CD4-positive, CD25-positive, alpha-beta regulatory T cell (primary cell): ENCODE data around the gene WDR76. TPM values are rescaled to one million over a fixed set of nuclear protein-coding genes. Genes with fewer than 3 reads are reported as not detected.
A peak's percentile ranks its signal among the peaks of the same experiment; 100 is the strongest.

Experiments
- ATAC-seq, 2 donors: fragments of 150-1000 bp; cut with Tn5 transposase; one replicate each; pipeline ENCODE4 v1.10.0; 2021; ENCODE audit warnings: low read depth in 2 of 2, moderate number of reproducible peaks in 2 of 2, moderate library complexity in 1 of 2
- DNase-seq, 3 donors: peaks; one replicate each; pipeline versions ENCODE4 v3.0.0 to v3.0.0-alpha.2; 2012 to 2022; ENCODE audit warnings: mixed read lengths in 1 of 3
- H3K27ac ChIP-seq: one replicate; pipeline ENCODE4 v1.7.0; 2013; ENCODE audit warnings: mild to moderate bottlenecking, low read length; ENCODE audit not compliant: insufficient read depth, poor library complexity, severe bottlenecking
- H3K27me3 ChIP-seq: one replicate; pipeline ENCODE4 v1.7.0; 2013; ENCODE audit warnings: low read length; ENCODE audit not compliant: control insufficient read depth, insufficient read depth
- H3K36me3 ChIP-seq: one replicate; pipeline ENCODE4 v1.7.0; 2013; ENCODE audit warnings: mild to moderate bottlenecking, low read length, moderate library complexity; ENCODE audit not compliant: control insufficient read depth, insufficient read depth
- H3K4me1 ChIP-seq: 2 replicates; pipeline ENCODE4 v1.7.0; 2013; ENCODE audit warnings: mild to moderate bottlenecking, low read length; ENCODE audit not compliant: insufficient read depth, control insufficient read depth, poor library complexity, severe bottlenecking
- H3K4me3 ChIP-seq: one replicate; pipeline ENCODE4 v1.7.0; 2013; ENCODE audit warnings: low read depth, mild to moderate bottlenecking, low read length, moderate library complexity
- H3K9me3 ChIP-seq, 2 experiments: 1 replicate in 1 of 2; 2 replicates in 1 of 2; pipeline ENCODE4 v1.7.0; 2013; ENCODE audit warnings: low read length in 2 of 2, mild to moderate bottlenecking in 1 of 2, moderate library complexity in 1 of 2; ENCODE audit not compliant: control insufficient read depth in 2 of 2
- H3K27ac Mint-ChIP-seq, 3 donors: one replicate each; pipeline ENCODE4 v1.8.0; 2020 to 2022; ENCODE audit warnings: mild to moderate bottlenecking in 3 of 3, mixed read lengths in 3 of 3, moderate library complexity in 2 of 3
- H3K27me3 Mint-ChIP-seq: one replicate; pipeline ENCODE4 v1.8.0; 2022; ENCODE audit warnings: mild to moderate bottlenecking, mixed read lengths
- H3K36me3 Mint-ChIP-seq: one replicate; pipeline ENCODE4 v1.8.0; 2020; ENCODE audit warnings: mixed read lengths
- H3K4me1 Mint-ChIP-seq, 4 donors: one replicate each; pipeline ENCODE4 v1.8.0; 2020 to 2022; ENCODE audit warnings: mixed read lengths in 4 of 4, mild to moderate bottlenecking in 1 of 4
- H3K4me3 Mint-ChIP-seq, 4 donors: one replicate each; pipeline ENCODE4 v1.8.0; 2020 to 2022; ENCODE audit warnings: mild to moderate bottlenecking in 4 of 4, mixed read lengths in 4 of 4, moderate library complexity in 3 of 4
- H3K9me3 Mint-ChIP-seq, 7 donors: one replicate each; pipeline ENCODE4 v1.8.0; 2020 to 2022; ENCODE audit warnings: mixed read lengths in 7 of 7, mild to moderate bottlenecking in 3 of 7, moderate library complexity in 2 of 7
- polyA plus RNA-seq, 4 donors: library from polyadenylated mRNA; unstranded; fragments of 300-500 nt; fragmentation: Illumina TruSeq; gene quantifications; one replicate each; pipeline ENCODE4 v1.2.3, GENCODE V29; 2021
- total RNA-seq: library from RNA; stranded (reverse); gene quantifications from one replicate; pipeline ENCODE4 v1.2.3, GENCODE V29; 2022

The WDR76 gene
- total and polyA plus RNA-seq, 5 donors from 2014 or later, result 12.1 to 14.1 (median 12.4) TPM

GRCh38 chr15:43880406-43881194 is 53.8 kb downstream of the WDR76 start:
- Histone ChIP-seq H3K36me3 (no peaks in the 10 kb centered on the region), H3K4me3 (no peak overlapping the region), H3K27me3 (no peaks in the 10 kb centered on the region), H3K4me1 (no peaks in the 10 kb centered on the region), H3K9me3 (no peaks in the 10 kb centered on the region), H3K27ac (no peak overlapping the region)
- no peaks in the 10 kb centered on the region for H3K9me3 Mint-ChIP-seq
- H3K27ac Mint-ChIP-seq, result no peak overlapping the region
- no peaks in the 10 kb centered on the region for H3K27me3 Mint-ChIP-seq
- H3K36me3 Mint-ChIP-seq, result peaks cover 10% of the 10 kb centered on the region
- no peak overlapping the region for H3K4me3 Mint-ChIP-seq
- H3K4me1 Mint-ChIP-seq, result no peaks in the 10 kb centered on the region
- no peak for ATAC-seq
- DNase-seq, result no peak

- DNase-seq, result no peak
- no peaks in the 10 kb centered on the region for H3K4me1 ChIP-seq
- Mint-ChIP-seq H3K9me3 (no peaks in the 10 kb centered on the region), H3K27me3 (no peaks in the 10 kb centered on the region), H3K27ac (no peak overlapping the region), H3K4me1 (no peaks in the 10 kb centered on the region), H3K36me3 (peaks cover 10% of the 10 kb centered on the region), H3K4me3 (no peak overlapping the region)
- no peaks in the 10 kb centered on the region for H3K27me3 ChIP-seq
- ATAC-seq, result no peak
- no peaks in the 10 kb centered on the region for H3K36me3 ChIP-seq
- no peaks in the 10 kb centered on the region for H3K9me3 ChIP-seq
- H3K27ac ChIP-seq, result no peak overlapping the region
- no peak overlapping the region for H3K4me3 ChIP-seq
Observed at GRCh38 chr15:43881245-43881644, 54.4 kb downstream of the WDR76 start.

GRCh38 chr15:43881944-43882343 is 55.1 kb downstream of the WDR76 start:
- Mint-ChIP-seq H3K9me3 (no peaks in the 10 kb centered on the region), H3K4me1 (no peaks in the 10 kb centered on the region), H3K4me3 (no peak overlapping the region), H3K27ac (peak overlapping the region in 1 of 3 donors; percentile 4), H3K27me3 (no peaks in the 10 kb centered on the region), H3K36me3 (peaks cover 10% of the 10 kb centered on the region)
- Histone ChIP-seq H3K4me3 (no peak overlapping the region), H3K4me1 (no peaks in the 10 kb centered on the region), H3K9me3 (no peaks in the 10 kb centered on the region), H3K27ac (no peak overlapping the region), H3K27me3 (no peaks in the 10 kb centered on the region), H3K36me3 (no peaks in the 10 kb centered on the region)
- no peak for ATAC-seq
- peak in 1 of 3 donors; percentile 7 for DNase-seq

DNA sequence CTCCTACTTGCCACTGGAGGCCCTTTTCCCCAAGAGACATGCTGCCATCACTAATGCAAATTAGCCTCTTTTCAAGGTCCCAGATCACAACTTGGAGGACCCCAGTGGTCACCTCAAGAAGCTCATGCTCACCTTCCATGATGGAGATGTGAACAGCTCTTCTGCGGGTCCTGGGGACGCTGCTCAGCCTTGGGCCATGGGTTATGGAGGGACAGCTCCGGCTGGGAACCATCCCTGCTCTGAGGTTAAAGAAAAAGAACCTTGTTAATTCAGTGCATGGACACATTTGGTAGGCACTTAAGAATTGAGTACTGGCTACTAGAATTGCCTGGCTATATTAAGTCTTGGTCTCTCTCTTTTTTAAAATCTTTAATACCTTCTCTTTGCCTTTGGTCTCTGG is 56.8 kb downstream of the WDR76 start:
- Histone ChIP-seq H3K9me3 (no peaks in the 10 kb centered on the region), H3K4me1 (no peaks in the 10 kb centered on the region), H3K4me3 (no peak overlapping the region), H3K27me3 (no peaks in the 10 kb centered on the region), H3K27ac (no peak overlapping the region), H3K36me3 (no peaks in the 10 kb centered on the region)
- H3K27ac Mint-ChIP-seq, result peak overlapping the region in 1 of 3 donors; percentile 20
- H3K36me3 Mint-ChIP-seq, result peaks cover 7% of the 10 kb centered on the region
- ATAC-seq, result no peak
- H3K4me3 Mint-ChIP-seq, result no peak overlapping the region
- DNase-seq, result no peak
- no peaks in the 10 kb centered on the region for H3K9me3 Mint-ChIP-seq
- H3K27me3 Mint-ChIP-seq, result no peaks in the 10 kb centered on the region
- H3K4me1 Mint-ChIP-seq, result no peaks in the 10 kb centered on the region

GRCh38 chr15:43886558-43886957 is 59.8 kb downstream of the WDR76 start:
- Mint-ChIP-seq H3K9me3 (no peaks in the 10 kb centered on the region), H3K27ac (no peak overlapping the region), H3K27me3 (no peaks in the 10 kb centered on the region), H3K36me3 (peaks cover 6% of the 10 kb centered on the region), H3K4me1 (peaks cover 0 to 2% (median 0%) of the 10 kb centered on the region in 4 donors), H3K4me3 (no peak overlapping the region)
- DNase-seq (no peak), ATAC-seq (no peak)
- H3K9me3 ChIP-seq, result no peaks in the 10 kb centered on the region
- H3K27me3 ChIP-seq, result no peaks in the 10 kb centered on the region
- no peaks in the 10 kb centered on the region for H3K4me1 ChIP-seq
- no peak overlapping the region for H3K27ac ChIP-seq
- H3K36me3 ChIP-seq, result no peaks in the 10 kb centered on the region
- H3K4me3 ChIP-seq, result no peak overlapping the region

- ATAC-seq, result no peak
- H3K36me3 ChIP-seq, result no peaks in the 10 kb centered on the region
Observed at GRCh38 chr15:43887901-43888300, 61.1 kb downstream of the WDR76 start.

DNA sequence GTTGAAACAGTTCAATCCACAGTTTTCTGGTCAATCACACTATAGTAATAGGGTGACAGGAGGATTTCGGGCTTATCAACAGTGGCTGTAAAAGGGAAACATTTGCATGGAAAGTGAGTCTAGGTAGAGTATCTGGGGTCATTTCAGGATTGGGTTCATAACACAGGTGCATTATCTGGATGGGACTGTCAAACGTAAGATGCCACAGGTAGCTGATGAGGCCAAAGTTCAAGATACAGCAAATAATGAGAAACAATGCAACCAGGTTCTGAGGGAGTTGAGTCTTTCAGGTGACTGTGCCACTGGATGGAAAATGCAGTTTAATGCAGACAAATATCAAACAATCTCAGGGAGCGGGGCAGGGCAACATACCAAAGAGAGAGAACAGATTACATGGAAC is 62.2 kb downstream of the WDR76 start:
- Histone ChIP-seq H3K4me3 (no peak overlapping the region), H3K4me1 (no peaks in the 10 kb centered on the region), H3K27me3 (no peaks in the 10 kb centered on the region), H3K36me3 (no peaks in the 10 kb centered on the region), H3K27ac (no peak overlapping the region), H3K9me3 (no peaks in the 10 kb centered on the region)
- ATAC-seq, result no peak
- H3K27me3 Mint-ChIP-seq, result no peaks in the 10 kb centered on the region
- peaks cover 6% of the 10 kb centered on the region for H3K36me3 Mint-ChIP-seq
- no peak overlapping the region for H3K4me3 Mint-ChIP-seq
- no peak for DNase-seq
- peaks cover 0 to 2% (median 0%) of the 10 kb centered on the region in 4 donors for H3K4me1 Mint-ChIP-seq
- H3K9me3 Mint-ChIP-seq, result no peaks in the 10 kb centered on the region
- no peak overlapping the region for H3K27ac Mint-ChIP-seq

More at GRCh38 chr15:43887901-43888300, 61.1 kb downstream of the WDR76 start:
- H3K36me3 Mint-ChIP-seq, result peaks cover 6% of the 10 kb centered on the region
- DNase-seq, result no peak
- Histone ChIP-seq H3K27me3 (no peaks in the 10 kb centered on the region), H3K27ac (no peak overlapping the region), H3K4me3 (no peak overlapping the region), H3K4me1 (no peaks in the 10 kb centered on the region), H3K9me3 (no peaks in the 10 kb centered on the region)
- no peaks in the 10 kb centered on the region for H3K27me3 Mint-ChIP-seq
- no peaks in the 10 kb centered on the region for H3K9me3 Mint-ChIP-seq
- no peak overlapping the region for H3K4me3 Mint-ChIP-seq
- peaks cover 0 to 2% (median 0%) of the 10 kb centered on the region in 4 donors for H3K4me1 Mint-ChIP-seq
- peak overlapping the region in 1 of 3 donors; percentile 42 for H3K27ac Mint-ChIP-seq

- Histone ChIP-seq H3K27me3 (no peaks in the 10 kb centered on the region), H3K4me1 (no peaks in the 10 kb centered on the region), H3K36me3 (no peaks in the 10 kb centered on the region), H3K4me3 (no peak overlapping the region), H3K27ac (no peak overlapping the region), H3K9me3 (no peaks in the 10 kb centered on the region)
- peaks cover 0 to 4% (median 0%) of the 10 kb centered on the region in 4 donors for H3K4me1 Mint-ChIP-seq
- H3K9me3 Mint-ChIP-seq, result no peaks in the 10 kb centered on the region
- DNase-seq (no peak), ATAC-seq (no peak)
- peak overlapping the region in 2 of 3 donors; percentile 13 to 44 for H3K27ac Mint-ChIP-seq
- H3K4me3 Mint-ChIP-seq, result no peak overlapping the region
- H3K27me3 Mint-ChIP-seq, result no peaks in the 10 kb centered on the region
- H3K36me3 Mint-ChIP-seq, result no peaks in the 10 kb centered on the region
Observed at GRCh38 chr15:43893956-43894355, 67.2 kb downstream of the WDR76 start.
